ENCODE results near the gene LMO4. TPM values are rescaled to one million over a fixed set of nuclear protein-coding genes. Genes with fewer than 3 reads are reported as not detected.

LMO4 gene
- total RNA-seq, 1 experiment from 2014 or later, result 53.8 TPM

- intact Hi-C loops (cut with micrococcal nuclease; ENCODE audit: unreplicated experiment), result no loop called here
- no peak for TF ChIP-seq CTCF (IDR thresholded peaks at IDR 0.05; ENCODE audit: insufficient read depth in 1 of 2, low read depth in 1 of 2, low read length in 1 of 2, severe bottlenecking in 1 of 2, unreplicated experiment in 1 of 2)
- no peak overlapping the region for H3K4me3 ChIP-seq (ENCODE audit: low read depth, low read length)
- no peak overlapping the region for H3K4me3 Mint-ChIP-seq (ENCODE audit: unreplicated experiment)
- no peaks in the 10 kb centered on the region for H3K27me3 Mint-ChIP-seq (ENCODE audit: insufficient read depth, unreplicated experiment)
- no peaks in the 10 kb centered on the region for H3K4me1 Mint-ChIP-seq (ENCODE audit: low read depth, unreplicated experiment)
- no peaks in the 10 kb centered on the region for H3K4me1 ChIP-seq
- H3K9me3 ChIP-seq, result no peaks in the 10 kb centered on the region
- H3K27me3 ChIP-seq (replicated peaks; ENCODE audit: control insufficient read depth, insufficient read depth, low read length), result no peaks in the 10 kb centered on the region
- no peaks in the 10 kb centered on the region for H3K9me3 Mint-ChIP-seq (ENCODE audit: unreplicated experiment)
- no peak for DNase-seq
- no peaks in the 10 kb centered on the region; the same call in 1 of the 2 replicates for H3K36me3 ChIP-seq (ENCODE audit: control insufficient read depth, insufficient read depth, low read length)
- H3K36me3 Mint-ChIP-seq (ENCODE audit: insufficient read depth, unreplicated experiment), result peaks cover 82% of the 10 kb centered on the region
- H3K27ac Mint-ChIP-seq (ENCODE audit: unreplicated experiment), result no peak overlapping the region
- ChIA-PET CTCF (no interaction called here), POLR2A (no interaction called here)
- BruUV-seq (replicated peaks), result no TSS peak
These were observed 9.9 kb downstream of the LMO4 start for GRCh38 chr1:87338566-87338965.

- DNase-seq, result no peak
- no peaks in the 10 kb centered on the region for H3K4me1 ChIP-seq
- Mint-ChIP-seq H3K27ac (ENCODE audit: unreplicated experiment) (no peak overlapping the region), H3K9me3 (ENCODE audit: unreplicated experiment) (no peaks in the 10 kb centered on the region), H3K4me3 (ENCODE audit: unreplicated experiment) (no peak overlapping the region), H3K4me1 (ENCODE audit: low read depth, unreplicated experiment) (no peaks in the 10 kb centered on the region), H3K36me3 (ENCODE audit: insufficient read depth, unreplicated experiment) (peaks cover 66% of the 10 kb centered on the region), H3K27me3 (ENCODE audit: insufficient read depth, unreplicated experiment) (no peaks in the 10 kb centered on the region)
- no peak for TF ChIP-seq CTCF (IDR thresholded peaks at IDR 0.05; ENCODE audit: insufficient read depth in 1 of 2, low read depth in 1 of 2, low read length in 1 of 2, severe bottlenecking in 1 of 2, unreplicated experiment in 1 of 2)
- intact Hi-C loops (cut with micrococcal nuclease; ENCODE audit: unreplicated experiment), result no loop called here
- no TSS peak for BruUV-seq (replicated peaks)
- H3K36me3 ChIP-seq (ENCODE audit: control insufficient read depth, insufficient read depth, low read length), result no peaks in the 10 kb centered on the region; the same call in 1 of the 2 replicates
- CTCF ChIA-PET, result no interaction called here
- no peaks in the 10 kb centered on the region for H3K9me3 ChIP-seq
- H3K4me3 ChIP-seq (ENCODE audit: low read depth, low read length), result no peak overlapping the region
- POLR2A ChIA-PET, result no interaction called here
- H3K27me3 ChIP-seq (replicated peaks; ENCODE audit: control insufficient read depth, insufficient read depth, low read length), result no peaks in the 10 kb centered on the region
These were observed 15.6 kb downstream of the LMO4 start for GRCh38 chr1:87344231-87344630.

- ChIA-PET POLR2A (no interaction called here), CTCF (no interaction called here)
- Mint-ChIP-seq H3K27ac (ENCODE audit: unreplicated experiment) (no peak overlapping the region), H3K36me3 (ENCODE audit: insufficient read depth, unreplicated experiment) (peaks cover 50% of the 10 kb centered on the region), H3K4me3 (ENCODE audit: unreplicated experiment) (no peak overlapping the region), H3K27me3 (ENCODE audit: insufficient read depth, unreplicated experiment) (no peaks in the 10 kb centered on the region), H3K9me3 (ENCODE audit: unreplicated experiment) (no peaks in the 10 kb centered on the region), H3K4me1 (ENCODE audit: low read depth, unreplicated experiment) (no peaks in the 10 kb centered on the region)
- H3K4me1 ChIP-seq, result no peaks in the 10 kb centered on the region
- DNase-seq, result no peak
- BruUV-seq (replicated peaks), result no TSS peak
- TF ChIP-seq CTCF (IDR thresholded peaks at IDR 0.05; ENCODE audit: insufficient read depth in 1 of 2, low read depth in 1 of 2, low read length in 1 of 2, severe bottlenecking in 1 of 2, unreplicated experiment in 1 of 2), result no peak
- intact Hi-C loops (cut with micrococcal nuclease; ENCODE audit: unreplicated experiment), result no loop called here
- H3K27me3 ChIP-seq (replicated peaks; ENCODE audit: control insufficient read depth, insufficient read depth, low read length), result no peaks in the 10 kb centered on the region
- H3K4me3 ChIP-seq (ENCODE audit: low read depth, low read length), result no peak overlapping the region
- H3K9me3 ChIP-seq, result no peaks in the 10 kb centered on the region
- H3K36me3 ChIP-seq (ENCODE audit: control insufficient read depth, insufficient read depth, low read length), result no peaks in the 10 kb centered on the region
These were observed 17.6 kb downstream of the LMO4 start for GRCh38 chr1:87346130-87346814.
